ENCODE results near the gene ARIH1.
"Not testable (repeated sequence)": the region's sequence is repeated elsewhere in the genome, so short reads cannot be mapped to it uniquely, and the experiment has no call there.

ARIH1 gene

DNA sequence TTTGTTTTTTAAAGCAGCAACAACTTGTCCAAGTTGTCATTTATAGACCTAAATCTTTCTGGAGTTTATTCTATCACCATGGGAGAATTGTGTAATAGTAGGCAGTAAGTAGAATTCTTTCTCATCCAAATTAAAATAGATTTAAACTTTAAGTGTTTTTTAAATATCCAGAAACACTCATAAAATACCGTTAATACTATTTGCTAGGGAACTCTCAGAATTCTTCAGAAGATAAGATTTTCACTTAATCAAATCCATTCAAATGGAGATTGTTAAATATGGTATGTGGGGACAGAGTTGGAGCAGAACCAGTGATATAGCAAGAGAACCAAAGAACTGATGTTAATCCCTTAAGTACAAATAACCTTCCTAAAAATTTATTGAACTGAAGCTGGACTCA, 71.0 kb downstream of the ARIH1 start:
- no peak for DNase-seq

DNA sequence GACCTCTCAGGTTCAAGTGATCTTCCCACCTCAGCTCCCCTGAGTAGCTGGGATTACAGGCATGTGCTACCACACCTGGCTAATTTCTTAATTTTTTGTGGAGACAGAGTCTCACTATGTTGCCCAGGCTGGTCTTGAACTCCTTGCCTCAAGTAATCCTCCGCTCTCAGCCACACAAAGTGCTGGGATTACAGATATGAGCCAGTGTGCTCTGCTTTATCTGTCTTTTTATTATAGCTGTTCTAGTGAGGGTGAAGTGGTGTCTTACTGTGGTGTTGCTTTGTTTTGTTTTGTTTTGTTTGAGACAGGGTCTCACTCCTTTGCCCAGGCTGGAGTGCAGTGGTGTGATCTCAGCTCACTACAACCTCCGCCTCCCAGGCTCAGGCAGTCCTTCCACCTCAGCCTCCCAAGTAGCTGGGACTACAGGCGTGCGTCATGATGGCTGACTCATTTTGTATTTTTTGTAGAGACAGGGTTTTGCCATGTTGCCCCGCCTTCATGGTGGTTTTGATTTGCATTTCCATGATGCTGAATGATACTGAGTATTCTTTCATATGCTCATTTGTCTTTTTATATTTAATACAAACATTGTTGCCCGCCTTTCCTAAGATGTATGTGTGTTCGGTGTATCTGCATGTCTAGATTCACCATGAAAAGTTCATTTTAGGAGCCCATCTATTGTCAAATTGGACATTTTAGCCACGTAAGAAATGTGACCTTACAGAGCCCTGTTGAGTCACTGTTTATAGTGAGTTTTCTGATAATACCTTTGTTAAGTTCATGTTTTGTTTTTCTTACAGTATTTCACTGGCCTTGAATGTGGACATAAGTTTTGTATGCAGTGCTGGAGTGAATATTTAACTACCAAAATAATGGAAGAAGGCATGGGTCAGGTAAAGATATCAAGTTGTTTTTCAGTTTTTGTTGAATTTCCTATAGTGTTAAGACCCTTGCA, 80.6 kb downstream of the ARIH1 start:
- DNase-seq = no peak

DNA sequence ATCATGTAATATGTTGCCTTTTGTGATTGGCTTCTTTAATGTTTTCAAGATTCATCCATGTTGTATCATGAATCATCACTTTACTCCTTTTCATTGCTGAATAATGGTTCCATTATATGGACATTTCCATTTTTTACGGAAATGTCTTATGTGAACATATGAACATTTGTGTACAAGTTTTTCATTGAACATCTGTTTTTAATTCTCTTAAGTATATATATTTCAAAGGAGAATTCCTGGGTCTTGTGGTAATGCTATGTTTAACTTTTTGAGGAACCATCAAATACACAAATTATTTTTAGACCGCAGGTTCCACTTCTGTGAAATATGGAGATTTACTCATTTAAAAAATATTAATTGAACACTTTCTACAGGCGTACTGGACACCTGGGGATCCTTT, 85.7 kb downstream of the ARIH1 start:
- no peak for DNase-seq

DNA sequence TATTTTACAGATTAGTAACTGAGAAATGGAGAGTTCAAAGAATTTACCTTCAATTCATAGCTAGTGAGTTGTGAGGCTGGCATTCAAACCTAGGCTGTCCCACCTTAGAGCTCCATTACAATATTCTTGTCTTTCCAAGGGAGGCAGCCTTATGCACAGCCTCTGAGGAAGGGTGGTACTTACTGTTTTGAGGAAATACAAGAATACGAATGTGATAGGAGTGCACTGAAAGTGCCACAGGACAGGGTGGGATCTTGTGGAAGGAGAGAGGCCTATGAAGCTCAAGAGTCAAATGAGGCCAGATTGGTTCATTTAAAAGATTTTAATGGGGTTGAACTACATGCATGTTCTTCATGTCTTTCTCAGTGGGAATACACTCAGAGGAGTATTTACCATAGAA, 86.3 kb downstream of the ARIH1 start:
- no peak for DNase-seq

DNA sequence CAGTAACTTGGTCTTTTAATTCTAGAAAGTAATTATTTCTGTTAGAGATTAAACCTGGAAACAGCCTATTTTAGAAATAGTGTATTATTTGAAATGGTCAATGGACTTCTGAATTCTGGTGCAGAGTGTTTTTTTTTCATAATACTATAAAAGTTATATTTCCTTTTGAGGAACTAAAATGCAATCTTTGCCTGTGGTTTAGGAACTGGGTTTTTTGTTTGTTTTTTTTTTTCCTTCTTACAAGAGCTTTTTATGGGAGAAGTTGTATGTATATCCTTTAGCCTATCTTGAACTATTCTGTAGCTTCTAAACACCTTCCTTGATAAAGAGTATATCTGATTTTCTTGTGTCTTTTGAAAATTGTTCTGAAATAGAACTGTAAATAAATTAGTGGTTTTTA, 88.3 kb downstream of the ARIH1 start:
- no peak for DNase-seq

DNA sequence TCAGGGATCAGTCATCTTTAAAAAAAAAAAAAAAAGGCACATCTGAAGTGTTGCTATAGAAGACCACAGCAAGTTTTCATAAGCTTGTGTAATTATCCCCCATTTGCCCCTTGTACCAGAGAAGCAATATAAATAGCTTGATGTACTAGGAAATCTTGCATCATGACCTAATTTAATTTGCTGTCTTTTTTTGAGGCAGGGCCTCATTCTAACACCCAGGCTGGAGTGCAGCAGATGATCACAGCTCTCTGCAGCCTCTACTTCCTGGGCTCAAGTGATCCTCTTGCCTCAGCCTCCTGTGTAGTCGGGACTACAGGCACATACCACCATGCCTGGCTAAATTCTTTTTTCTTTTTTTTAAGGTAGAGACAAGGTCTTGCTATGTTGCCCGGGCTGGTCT, 88.7 kb downstream of the ARIH1 start:
- no peak for DNase-seq

DNA sequence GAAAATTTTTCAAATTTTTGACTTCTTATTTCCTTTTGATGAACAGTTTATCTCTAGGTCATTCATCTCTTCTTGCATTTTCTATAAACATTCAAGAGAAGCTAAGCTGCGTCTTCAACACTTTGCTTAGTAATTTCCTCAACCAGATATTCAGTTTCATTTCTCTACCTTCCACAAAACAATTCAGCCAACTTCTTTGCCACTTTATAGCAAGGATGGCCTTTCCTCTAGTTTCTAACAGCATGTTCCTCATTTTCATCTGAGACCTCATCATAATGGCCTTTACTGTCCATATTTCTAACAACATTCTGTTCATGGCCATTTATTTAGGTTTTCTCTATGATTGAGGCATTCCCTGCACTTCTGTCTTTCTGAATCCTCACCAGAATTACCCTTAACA, 90.0 kb downstream of the ARIH1 start:
- no peak for DNase-seq

DNA sequence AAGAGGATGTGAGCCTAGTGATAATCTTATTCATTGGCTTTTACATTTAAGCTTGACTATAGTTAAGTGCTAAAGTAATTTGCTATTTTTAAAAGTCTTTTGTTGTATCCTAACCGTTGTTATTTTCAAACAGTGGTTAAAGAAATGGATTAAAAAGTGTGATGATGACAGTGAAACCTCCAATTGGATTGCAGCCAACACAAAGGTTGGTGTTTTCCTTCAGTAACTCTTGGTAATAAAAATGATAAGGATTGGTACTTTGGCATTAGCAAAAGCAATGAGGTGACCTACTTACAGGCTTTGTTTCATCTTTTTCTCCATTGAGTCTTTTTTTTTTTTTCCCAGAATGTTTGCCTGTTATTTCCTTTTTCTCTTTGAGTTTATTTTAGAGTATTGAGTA, 92.8 kb downstream of the ARIH1 start:
- DNase-seq = no peak

DNA sequence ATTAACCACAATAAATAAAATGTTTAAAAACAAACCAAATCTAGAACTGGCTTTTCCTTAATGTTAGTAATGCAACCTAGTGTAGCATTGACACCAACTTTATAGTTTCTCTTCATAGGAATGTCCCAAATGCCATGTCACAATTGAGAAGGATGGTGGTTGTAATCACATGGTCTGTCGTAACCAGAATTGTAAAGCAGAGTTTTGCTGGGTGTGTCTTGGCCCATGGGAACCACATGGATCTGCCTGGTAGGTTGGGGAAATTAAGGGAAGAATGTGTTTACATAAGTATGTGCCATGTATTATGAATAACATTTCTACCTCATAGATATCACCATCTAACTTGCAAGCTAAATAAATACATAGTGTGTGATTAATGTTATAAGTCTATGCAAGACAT, 95.9 kb downstream of the ARIH1 start:
- DNase-seq = no peak

DNA sequence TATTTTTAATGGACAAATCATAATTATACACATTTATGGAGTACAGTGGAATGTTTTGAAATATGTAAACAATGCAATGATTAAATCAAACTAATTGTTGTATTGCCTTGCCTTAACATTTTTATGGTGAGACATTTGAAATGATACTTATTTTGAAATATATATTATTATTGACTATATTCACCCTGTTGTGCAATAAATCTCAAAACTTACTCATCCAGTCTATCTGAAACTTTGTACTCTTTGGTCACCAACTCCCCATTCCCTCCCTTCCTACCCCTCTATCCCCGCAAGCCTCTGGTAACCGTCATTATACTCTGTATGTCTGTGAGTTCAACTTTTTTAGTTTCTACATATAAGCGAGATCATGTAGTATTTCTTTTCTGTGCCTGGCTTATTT, 105.7 kb downstream of the ARIH1 start:
- no peak for DNase-seq

DNA sequence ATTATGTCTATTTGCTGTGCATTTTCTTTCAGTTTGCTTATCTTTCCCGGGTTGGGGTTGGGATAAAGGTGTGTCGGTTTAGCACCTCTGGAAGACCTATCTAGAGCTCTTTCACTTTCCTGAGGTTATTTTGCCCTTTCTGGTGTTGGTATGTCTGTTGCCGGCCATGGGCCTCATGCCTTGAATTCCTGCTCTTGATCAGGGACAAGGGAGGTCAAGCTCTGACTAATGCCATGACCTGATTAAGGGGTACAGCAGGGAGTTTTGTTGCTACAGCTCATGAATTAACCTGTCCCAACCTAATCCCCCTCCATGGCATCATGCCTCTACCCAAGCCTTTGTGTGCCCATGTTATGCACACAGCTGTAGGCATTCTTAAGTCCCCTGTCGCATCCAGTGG, 109.9 kb downstream of the ARIH1 start:
- DNase-seq = no peak

DNA sequence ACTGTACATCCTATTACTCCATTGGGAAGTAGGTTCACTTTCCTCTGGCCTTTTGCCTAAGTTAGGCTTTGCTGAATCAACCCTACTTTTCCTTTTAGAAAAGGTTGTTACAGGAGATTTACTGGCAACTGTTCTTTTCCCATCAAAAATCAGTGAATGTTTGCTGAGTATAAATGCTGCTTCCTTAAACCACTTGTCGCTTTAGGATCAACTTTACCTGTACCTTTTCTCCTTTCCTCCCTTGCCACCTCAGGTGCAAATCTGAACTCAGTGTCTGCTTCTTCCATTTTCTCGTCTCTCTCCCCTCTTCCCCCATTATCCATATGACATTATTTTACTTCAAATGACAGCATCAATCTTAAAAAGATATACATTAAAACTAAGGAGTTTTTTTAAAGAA, 110.9 kb downstream of the ARIH1 start:
- DNase-seq = no peak

DNA sequence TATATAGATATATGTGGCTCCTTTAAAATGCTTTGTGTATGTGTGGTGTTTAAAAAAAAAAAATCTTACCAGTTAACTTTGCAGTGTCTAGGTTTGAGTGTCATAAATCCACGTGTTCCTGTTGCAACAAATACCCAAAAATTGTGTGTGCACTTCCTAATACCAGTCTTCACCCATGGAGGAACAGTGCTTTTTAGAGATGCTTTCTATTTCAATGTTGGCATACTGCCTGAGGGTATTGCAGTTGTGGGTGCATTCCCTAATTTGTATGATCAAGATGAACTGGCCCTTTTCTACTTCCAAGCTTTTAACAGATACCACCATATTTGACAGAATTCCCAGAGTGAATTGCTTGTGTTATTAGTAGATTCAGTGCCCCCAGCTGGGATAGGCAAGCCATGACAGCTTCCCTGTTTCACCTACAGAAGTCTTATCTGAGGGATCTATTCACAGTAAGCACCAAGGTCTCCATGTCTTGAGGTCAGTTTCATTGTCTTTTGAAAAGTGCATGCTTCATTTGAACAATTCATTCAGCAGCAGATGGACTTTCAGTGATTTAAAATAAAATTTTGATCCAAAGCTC, 111.4 kb downstream of the ARIH1 start:
- no peak for DNase-seq

DNA sequence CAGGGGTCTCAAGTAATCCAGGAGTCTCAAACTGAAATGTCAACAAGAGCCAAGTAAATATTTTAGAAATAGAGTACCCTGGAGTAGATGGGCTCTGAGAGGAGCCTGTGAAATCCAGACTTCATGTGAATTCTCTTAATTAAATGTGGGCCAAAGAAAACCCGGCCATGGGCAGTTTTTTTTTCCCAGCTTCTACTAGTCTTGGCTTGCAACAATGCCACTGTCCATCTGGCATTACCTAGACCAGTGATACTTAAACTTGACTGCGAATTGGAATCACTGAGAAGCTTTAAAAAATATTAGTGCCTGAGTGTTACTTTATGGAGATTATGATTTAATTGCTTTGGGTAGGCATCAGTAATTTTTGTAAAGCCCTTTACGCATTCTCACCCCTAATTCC, 114.0 kb downstream of the ARIH1 start:
- no peak for DNase-seq

DNA sequence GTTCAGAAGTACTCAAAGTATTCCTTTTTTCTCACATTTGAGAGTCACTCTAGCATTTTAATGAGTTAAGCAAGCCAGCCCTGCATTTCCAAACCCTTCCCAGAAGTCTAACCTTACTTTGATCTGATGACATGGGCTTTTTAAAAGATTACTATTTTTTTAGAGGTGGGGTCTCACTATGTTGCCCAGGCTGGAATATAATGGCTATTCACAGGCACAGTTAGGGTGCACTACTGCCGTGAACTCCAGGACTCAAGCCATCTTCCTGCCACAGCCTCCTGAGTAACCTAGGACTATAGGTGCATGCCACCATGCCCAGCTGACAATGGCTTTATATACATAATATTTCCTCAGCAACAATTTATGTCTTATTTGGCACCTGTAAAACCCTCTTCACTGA, 116.3 kb downstream of the ARIH1 start:
- no peak for DNase-seq

DNA sequence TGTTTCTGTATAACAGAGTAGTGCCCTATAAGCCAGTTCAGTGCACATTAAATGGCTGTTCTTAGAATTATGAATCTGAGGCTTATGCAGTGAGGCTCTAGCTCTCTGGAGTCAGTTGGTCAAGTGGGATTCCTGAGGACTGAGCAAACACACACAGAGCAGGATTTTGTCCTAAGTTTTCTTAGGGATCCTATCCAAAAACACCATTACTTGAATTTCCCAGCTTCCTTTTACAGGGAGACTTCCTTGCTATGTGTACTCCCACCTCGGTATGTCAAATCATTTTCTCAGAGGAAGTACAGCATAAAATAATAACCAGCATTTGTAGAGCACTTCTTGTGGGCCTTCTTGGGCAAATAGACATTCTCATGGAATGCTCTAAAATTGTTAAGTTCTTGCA, 117.2 kb downstream of the ARIH1 start:
- DNase-seq = no peak

DNA sequence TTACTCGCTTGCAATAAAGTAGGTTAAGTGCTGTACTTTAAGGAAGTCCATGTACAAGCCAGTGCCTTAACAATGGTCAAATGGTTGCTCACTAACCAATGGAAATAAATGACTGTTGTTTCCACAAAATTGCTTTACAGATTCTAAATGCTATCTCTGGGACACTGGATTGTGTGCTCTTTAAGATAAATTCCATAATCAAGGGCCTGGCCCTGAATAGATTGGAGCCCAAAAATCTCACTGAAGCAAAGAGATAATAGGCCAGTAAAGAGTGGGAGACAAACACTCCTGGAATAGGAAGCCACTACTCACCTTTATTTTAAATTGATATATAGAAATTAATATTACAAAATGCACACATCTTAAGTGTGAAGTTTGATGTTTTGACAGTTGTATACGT, 118.0 kb downstream of the ARIH1 start:
- no peak for DNase-seq

DNA sequence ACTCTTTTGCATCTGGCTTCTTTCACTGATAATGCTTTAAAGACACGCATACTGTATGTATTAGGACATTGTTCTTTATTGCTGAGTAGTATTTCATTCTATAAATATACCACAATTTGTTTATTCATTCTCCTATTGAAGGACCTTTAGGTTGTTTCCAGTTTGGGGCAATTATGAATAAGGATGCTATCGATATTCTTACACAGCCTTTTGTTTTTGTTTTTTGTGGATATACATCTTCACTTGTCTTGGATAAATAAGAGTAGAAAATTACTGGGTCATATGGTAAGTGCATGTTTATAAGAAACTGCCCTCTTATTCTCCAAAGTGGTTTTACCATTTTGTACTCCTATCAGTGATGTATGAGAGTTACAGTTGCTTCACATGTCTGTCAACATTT, 118.5 kb downstream of the ARIH1 start:
- no peak for DNase-seq

DNA sequence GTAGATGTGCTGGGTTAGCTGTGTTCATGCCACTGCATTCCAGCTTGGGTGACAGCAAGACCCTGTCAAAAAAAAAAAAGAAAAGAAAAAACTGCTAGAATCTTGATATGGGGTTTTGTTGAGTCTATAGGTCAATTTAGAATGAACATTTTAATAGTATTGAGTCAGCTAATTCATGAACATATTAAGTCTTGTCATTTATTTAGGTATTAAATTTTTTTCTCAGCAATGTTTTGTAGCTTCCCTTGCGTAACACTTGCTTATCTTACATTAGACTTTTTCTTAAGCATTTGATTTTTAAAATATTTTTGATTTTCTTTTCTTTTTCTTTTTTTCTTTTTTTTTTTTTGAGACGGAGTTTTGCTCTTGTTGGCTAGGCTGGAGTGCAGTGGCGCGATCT, 119.7 kb downstream of the ARIH1 start:
- DNase-seq = no peak

DNA sequence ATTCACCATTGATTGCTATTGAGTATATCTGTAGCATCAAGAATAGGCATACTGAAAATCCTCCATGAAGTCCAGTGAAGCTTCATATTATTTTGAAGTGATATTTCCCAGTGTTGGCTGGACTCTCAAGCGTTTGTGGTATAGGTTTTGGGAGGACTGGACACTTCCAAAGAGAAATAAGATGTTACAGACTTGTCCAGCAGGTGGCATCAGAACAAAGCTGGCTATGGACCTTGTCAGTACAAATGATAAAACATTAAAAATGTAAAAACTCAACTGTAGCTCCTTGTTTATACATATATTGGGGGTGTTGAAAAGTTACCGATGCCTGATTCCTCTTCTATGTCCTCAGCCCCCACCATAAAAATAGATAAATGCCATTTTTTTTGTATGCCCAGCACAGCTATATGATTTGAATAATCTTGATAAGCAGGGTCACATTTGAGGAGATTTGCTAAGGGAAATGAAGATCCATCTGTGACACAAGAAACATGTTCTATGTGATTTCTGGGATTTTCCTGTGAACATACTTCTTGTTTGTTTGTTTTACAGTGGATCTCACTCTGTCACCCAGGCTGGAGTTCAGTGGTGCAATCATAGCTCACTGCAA, 125.8 kb downstream of the ARIH1 start:
- DNase-seq = peak; percentile 17

DNA sequence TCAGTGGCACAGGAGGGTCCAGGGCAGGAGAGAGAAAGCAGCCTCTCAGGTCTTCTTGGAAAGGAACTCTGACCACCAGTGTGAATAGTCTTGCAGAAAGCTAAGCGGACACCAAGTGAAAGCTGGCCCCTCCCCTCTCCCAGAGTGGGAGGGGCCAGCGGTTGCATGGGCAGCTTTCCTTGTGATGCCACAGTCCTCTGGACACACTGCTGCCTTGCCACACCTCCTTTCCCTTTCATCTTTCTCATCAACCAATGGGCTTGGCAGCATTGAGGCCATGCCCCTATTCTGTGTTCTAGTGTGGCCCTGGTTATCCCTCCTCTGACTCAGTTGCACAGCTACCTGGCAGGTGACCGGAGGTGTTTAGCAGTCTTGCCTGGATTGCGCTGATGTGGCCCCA, 130.7 kb downstream of the ARIH1 start:
- no peak for DNase-seq

DNA sequence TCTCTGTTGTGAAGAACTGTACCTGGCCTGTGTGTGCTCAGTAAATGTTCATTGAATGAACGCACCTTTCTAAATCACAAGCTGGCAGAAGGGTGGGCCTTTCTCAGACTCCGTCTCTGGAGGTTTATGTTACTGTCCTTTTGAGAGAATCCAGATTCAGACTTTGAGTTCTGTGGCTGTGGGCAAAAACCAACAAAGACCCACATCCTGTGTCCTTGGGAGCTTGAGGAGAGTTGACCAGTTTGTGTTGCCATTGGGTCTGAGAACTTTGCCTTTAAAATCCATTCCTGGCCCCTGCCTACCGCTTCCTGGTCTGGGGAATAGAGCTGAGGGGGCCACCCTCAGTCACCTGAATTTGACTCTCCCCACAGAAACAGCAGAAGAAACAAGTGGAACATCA, 134.0 kb downstream of the ARIH1 start:
- not testable (repeated sequence) for DNase-seq

DNA sequence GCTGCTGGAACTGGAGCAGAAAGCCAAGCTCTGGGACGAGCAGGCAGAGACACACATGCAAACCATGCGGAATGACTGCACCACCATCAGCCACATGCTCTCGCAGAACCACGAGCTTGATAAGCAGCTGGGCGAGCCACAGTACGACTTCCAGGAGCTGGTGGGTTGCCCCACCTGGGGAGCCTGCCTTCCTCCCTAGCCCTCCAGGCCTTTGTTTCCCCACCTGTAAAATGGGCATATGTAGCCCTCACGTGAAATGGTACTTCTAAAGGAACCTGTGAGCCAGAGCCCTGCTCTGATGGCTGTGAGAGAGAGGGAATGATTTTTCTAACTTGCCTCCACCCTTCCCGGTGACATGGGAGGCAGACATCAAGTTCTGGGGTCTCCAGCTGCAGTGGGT, 135.7 kb downstream of the ARIH1 start:
- DNase-seq = no peak

DNA sequence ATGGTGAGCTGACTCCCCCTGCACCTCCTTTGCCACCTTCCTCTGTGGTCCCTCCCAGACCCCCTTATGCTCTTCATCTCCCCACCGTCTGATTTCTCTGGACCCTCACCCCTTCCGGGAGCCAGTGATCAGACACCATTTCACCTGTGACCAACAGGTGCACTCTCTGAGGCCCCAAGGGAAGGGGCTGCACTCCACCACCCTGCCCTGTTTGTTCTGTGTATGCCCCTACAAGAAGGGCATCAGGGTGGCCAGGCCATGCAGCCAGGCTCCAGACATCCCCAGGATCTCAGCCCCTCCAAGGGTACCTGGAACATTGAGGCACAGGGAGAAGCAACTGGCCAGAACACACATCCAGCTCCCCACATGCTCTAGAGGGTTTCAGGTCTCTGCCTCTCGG, 138.2 kb downstream of the ARIH1 start:
- DNase-seq = not testable (repeated sequence)

Measured in NCI-H774 (cell line).